HG03442 (cell line): ENCODE results near the gene MICAL2.

Experiments
- ATAC-seq: cut with Tn5 transposase; IDR thresholded peaks from one replicate; pipeline ENCODE4 v1.9.1; 2021; ENCODE audit warnings: mild to moderate bottlenecking, moderate library complexity; ENCODE audit not compliant: unreplicated experiment

The MICAL2 gene

DNA sequence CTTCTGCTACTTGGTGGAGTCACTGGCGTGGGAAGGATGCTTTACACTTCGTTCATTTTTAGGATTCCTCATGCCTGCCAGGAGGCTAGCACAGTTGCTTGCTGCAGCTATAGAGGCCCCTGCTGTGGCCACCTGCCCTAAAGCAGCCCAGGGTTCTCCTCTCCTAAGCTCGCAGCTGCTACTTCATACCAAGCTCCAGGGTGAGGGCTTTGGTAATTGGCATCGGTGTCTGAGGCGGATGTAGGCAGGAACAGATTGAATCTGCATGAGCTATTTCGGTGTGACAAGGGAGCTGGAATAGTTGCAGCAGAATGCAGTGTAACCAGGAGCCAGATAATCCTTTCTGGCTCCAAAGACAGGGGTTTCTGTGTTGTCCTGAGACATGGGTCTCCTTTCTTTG is 133.1 kb downstream of the MICAL2 start:
- no peak for ATAC-seq

DNA sequence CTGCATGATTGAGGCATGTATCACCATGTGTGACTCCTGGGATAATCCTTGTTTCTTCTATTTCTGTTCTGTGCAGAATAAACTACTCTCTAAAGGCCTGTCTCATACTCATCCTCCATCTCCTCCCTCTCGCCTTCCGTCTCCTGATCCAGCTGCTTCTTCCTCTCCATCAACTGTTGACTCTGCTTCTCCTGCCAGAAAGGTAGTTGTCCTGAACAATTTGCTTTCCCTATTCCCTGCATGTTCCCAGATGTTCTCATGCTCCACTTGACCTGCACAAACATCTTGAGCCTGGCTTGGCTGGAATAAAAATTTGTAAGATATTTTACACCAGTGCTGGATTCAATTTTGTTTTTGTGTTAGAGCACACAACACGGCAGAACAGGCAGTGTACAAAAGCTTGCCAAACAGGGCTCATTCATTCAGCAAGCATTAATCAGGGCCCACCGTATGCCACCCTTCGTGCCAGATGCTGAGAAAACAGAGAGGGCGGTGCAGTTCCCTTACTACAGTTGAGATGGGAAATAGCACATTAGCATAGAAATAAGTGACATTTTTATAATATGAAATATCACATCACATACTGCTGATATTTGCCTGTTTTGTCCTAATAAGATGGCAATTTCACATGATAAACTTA is 133.6 kb downstream of the MICAL2 start:
- no peak for ATAC-seq

DNA sequence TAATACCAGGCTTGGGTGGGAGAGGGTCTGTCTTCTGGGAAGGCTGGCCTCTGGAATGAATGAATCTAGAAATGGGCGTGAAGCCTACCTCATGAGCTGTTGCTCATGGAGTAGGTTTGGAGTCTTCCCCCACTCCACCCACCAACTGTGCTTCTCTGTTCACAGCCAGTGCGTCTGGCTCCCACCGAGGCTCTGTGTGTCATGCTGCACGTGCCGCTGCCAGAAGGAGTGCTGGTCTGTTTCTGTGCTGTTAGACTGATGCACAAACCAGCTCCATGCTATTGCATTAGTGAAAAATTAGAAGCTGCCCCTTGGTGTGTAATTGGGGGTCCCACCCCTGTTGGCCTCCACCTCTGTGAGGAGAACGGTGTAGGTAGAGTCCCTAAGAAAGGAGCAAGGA is 134.7 kb downstream of the MICAL2 start:
- no peak for ATAC-seq

DNA sequence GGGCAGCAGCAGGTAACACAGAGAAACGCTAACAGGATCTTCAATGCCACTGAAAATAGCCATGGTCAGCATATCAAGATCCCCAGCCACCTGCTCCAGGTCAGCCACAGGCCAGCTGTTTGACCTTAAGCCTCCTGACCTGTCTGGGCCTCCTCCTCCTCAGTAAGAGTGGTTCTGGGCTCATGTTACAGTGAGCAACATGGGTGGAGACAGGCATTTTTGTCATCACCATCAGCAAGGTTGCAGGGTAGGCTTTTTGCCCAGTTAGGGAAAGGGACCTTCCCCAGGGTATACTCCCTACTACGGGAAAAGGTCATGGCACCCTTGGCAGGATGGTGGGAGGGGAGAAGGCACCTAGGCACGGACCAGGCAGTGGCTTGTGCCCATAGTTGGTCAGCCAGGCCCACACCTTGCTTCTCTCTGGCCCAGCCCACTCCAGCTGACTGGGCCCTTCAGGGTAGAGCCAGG is 135.2 kb downstream of the MICAL2 start:
- no peak for ATAC-seq

DNA sequence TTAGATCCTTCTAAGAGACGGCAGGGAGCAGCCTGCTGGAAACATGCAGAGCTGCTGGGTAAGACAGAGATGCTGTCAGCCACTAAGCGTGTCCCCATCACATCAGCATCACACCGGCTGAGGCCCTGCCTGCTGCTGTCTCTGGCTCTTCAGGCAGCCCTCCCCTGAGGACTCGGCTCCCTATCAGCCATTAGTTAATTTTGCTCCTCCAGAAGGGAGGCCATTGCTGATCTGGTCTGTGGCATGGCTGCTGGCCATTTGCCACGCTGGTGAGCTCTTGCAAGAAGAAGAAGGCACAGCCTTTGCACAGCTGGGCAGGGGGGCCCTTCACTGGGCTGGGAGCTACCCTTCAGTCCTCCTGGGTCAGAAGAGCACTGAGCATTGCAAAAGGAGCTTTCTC is 135.8 kb downstream of the MICAL2 start:
- no peak for ATAC-seq

DNA sequence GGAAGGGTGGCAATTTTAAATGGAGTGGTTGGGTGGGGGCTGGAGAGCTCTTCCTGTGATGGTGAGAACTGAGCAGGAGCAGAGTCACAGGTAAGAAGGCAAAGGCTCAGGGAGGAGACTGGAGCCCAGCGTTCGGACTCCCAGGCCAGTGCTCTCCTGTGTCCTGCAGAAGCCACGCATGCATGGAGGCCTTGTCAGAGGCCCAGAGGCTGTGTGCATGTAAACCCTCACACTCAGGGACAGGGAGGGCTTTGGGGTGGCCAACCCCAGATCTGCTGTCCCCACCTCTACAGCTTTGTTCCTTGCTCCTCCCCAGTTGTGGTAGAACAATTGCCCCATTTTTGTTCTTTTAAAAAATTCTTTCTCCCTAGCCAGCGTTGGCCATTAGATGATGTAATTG is 136.6 kb downstream of the MICAL2 start:
- ATAC-seq: no peak

DNA sequence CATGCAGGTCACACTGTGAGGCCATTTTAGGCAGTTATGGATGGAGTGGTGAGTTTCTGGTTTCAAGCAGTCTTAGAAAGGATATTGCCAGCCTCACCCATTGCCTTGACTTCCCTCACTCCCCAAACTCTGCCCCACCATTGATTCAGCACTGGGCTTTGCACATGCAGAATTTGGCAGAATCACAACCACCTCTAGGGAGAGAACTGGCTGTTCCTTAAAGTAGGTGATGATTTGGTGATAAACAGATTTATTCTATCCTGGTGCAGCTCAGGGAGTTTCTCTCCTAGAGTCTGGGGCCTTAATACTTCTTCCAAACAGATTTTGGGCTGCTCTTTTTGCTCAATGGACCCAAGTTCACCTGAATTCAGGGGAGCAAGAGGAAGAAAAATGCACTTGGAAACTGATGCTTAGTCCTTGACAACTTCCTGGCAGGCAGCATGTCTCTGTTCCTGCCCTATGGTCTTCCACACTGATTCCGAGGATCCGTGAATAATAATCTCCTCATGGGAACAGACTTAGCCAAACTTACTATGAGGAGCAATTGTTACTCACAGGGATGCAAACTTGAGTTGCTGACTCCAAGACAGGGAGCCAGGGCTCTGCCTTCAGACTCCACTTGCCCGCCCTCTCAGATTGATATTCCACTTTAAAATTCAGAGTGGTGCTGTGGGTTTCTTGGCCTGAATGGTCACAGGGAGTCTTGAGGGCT is 137.3 kb downstream of the MICAL2 start:
- no peak for ATAC-seq

DNA sequence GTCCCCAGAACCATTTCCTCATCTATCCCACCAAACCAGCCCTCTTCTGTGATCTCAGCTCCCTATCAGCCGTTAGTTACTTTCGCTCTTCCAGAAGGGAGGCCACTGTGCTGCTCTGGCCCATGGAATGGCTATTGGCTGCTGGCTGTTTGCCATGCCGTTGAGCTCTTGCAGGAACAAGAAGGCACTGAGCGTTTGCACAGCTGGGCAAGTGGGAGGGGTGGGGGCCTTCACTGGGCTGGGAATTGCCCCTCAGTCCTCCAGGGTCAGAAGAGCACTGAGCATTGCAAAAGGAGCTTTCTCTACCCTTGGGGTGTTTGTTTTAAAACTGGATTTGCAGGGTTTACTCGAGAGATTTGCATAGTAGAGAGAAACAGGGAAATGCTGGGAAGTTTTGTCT is 137.9 kb downstream of the MICAL2 start:
- ATAC-seq: no peak

DNA sequence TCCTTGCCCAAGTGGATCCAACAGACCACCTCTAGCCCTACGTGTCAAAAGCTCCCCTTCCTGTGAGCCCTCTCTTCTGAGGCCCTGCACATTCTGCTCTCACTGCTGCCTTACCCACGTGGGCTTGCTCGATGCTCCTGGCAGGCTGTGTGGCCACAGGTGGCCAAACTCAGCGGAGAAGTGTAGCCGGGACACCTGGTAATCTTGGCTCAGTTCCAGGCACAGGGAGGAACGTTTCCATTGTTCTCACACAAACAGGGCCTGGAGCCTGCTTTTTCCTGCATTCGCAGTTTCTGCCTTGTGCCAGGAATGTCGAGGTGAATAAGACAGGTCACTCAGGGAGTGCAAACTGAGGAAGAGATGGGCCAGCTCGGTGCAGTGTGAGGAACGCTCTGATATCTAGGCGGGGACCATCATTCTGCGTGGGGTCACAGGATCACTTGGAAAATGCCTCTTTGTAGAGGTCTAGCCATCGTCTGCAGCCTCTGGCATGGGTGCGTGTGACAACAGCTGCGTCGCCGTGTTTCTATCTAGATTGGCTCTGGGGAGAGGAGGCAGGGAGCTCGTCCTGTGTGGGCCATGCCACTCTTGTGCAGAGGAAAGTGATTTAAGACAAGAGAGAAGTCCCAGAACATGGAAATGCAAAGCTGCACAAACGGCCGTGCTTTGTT is 139.3 kb downstream of the MICAL2 start:
- ATAC-seq: no peak

DNA sequence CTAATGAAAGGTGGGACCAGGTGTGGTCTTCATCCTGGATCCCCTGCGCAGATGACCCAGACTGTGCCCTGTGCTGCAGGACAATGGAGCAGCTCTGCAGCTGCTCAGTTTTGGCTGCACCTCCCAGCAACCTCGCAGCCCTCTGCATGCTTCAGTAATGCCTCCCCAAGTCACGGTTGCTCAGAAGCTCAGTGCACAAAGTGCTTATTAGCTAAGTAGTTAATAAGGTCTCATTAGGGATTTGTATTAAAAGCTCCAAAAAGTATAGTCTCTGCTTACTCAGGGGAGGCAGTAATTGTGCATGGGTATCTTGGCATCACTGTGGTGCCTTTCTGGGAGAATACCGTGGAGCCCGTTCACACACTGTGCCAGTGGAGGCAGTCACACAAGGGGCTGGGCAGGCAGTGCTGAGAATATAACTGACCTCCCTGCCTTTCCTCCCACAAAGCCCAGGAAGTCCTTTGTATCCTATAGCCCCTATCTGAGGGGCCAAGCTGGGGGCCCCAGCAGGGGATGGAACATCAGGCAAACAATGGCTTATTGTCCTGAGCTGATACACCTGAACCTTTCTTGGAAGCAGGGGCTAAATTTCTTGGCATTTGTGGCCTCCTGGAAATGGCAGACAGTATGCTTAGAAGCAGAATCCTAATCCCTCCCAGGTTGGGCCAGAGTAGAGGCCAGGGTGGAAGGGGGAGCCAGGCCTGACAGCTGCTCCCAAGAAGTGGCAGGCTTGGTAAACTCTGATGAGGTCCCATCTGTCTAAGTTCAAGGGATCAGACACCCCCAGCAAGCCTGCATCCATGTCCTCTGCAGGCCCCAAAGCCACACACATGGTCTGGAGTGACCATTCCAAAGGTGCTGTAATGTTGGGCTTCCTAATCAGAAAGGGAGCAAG is 141.5 kb downstream of the MICAL2 start:
- ATAC-seq: no peak

DNA sequence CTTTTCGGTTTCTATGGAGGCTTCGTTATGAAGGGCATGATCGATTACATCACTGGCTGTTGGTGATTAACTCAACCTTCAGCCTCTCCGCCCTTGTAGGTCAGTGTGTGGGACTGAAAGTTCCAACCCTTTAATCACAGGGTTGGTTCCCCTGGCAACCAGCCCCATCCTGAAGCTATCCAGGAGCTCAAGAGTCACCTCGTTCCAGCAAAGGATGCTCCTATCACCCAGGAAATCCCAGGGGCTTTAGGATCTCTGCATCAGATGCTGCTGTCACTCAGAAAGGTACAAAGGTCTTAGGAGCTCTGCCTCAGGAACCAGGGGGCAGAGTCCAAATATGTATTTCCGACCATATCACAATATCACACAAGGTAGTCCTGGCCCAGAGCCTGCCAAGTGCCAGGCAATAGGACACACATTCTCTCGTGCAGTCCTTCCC is 143.5 kb downstream of the MICAL2 start:
- no peak for ATAC-seq

DNA sequence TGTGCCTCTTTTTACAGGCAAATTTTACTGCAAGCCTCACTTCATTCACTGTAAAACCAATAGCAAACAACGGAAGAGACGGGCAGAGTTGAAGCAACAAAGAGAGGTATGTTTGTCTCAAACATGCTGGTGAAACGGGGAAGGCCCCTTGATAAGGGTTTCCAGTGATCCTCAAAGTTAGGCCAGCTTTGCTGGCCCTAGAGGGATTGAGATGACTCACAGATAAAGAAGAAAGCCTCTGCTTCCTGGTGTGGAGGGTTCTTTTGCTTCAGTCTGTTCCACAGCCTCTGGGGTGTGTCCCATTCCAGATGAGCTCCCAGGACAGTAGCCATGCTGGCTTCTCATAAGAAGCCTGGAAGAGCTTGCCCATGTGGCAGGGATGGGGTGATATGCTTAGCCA is 148.1 kb downstream of the MICAL2 start:
- no peak for ATAC-seq

DNA sequence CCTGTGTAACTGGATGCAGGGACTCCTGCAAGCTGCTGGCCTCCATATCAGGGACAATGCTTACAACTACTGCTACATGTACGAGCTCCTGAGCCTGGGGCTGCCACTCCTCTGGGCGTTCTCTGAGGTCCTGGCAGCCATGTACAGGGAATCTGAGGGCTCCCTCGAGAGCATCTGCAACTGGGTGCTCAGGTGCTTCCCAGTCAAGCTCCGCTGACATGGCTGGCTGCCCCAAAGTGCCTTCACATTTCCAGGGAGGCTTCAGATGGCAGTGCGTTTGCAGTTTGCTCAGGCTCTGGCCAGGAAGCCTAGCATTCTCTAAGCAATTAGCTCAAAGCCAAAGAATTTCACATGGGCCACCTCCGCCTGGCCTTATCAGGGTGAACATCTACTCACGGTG is 149.6 kb downstream of the MICAL2 start:
- no peak for ATAC-seq

DNA sequence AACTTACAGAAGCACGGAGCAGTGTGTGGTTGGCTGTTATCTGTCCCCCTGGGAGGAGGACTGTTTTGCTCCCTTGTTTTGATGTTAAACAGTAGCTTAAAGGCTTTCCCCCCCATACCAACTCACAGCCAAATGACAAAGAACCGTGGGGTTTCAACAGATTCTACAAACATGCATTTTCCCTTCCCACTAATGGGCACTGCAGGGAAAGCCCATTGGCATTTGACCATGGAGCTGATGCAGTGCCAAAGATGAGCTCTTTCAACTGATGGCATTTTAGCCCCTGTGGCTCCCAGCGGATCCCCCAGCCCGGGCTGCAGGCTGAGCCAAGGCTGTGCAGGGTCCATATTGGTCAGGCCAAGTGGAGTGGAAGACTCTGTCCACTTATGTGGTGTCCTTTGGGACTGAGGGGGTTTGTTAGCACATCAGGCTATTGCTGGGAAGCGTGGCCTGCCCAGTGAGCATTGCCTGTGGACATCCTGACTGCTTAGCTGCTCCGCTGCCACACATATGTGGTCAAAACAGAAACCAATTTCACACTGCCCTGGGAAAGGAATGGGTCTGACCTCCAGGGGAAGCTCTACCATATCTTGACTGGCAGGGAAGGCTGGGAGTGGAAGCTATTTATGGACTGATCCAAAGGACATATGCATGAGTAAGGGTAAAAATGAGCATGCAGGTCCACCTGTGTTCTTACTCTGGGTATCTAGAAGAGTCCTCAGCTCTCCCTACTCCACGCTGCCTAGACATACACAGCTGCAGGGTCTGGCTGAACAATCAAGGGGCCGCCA is 150.5 kb downstream of the MICAL2 start:
- ATAC-seq: no peak

DNA sequence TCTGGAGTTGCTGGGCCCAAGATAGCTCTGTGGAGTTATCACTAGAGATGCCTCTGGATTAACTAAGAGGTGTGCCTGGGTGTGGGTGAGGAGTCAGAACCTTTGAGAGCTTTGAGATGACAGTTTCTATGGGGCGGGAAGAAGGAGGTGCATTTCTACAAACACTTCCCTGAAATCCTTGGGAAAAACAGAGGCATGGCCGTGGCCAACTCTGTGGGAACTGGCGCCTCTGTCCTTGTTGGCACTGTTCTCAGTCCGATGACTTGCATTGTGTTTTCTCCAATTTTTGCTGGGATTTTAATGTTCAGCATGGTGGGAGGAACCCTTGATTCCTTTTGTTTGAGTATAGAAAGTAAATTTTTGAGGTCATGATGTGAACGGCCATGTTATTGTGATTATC is 151.2 kb downstream of the MICAL2 start:
- no peak for ATAC-seq

DNA sequence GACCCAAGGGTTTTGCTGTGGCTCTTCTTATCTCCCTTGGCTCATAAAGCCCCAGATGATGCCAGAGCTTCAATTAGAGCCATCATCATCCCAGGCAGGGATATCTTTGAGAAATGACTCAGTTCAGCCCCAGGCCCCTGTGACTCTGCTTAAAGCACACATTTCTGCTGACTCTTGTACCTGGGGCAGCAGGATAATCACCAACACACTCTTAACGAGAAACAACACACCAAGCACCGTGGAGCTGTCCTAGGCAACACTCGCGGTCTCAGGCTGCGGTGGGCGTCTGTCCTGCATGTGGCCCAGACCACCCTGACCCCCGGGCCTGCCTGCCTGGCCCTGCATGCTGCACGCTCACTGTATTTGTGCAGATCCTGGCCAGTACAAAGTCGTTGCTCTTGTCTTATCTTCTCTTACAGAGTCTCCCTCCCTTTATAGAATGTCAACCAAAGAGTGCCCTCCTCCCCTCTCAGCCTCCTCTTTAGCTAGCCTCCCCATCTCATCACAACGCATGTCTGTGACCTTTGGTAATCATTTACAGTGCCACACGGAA is 152.8 kb downstream of the MICAL2 start:
- no peak for ATAC-seq

DNA sequence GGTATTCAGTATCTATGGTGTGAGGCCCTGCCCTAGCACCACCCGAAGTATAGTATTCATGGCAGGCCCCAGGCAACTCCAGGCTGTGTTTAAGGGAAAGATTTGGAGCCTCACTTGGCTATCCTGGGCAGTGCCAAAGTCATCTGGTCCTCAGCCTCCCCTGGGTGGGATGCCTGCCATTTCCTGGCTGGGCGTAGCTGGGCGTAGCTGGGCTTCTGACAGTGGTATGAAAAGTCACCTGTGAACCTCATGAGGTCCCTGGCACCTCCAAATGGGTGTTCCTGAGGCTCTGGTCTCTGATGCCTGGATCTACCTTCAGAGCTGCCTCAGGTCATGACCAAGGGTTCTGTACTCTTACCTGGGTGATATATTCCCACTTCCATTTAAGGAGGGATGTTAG is 154.0 kb downstream of the MICAL2 start:
- no peak for ATAC-seq

DNA sequence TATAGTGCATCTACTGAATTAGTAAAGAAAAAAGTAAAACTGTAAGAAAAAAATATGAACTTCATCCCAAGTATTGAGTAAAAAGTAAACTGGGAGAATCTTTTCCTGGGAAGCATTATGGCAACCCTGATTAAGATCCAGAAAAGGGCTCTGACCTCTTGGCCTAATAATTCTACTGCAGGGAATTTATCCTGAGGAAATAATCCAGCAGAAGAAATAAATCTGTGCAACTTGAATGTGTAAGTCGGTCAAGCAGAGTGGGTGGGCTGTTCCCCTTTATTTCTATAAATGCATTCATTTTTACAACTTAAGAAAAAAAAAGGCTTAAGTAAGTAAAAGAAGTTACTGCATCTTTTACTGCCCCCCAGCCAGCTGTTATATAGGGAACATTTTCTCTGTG is 155.7 kb downstream of the MICAL2 start:
- ATAC-seq: no peak

DNA sequence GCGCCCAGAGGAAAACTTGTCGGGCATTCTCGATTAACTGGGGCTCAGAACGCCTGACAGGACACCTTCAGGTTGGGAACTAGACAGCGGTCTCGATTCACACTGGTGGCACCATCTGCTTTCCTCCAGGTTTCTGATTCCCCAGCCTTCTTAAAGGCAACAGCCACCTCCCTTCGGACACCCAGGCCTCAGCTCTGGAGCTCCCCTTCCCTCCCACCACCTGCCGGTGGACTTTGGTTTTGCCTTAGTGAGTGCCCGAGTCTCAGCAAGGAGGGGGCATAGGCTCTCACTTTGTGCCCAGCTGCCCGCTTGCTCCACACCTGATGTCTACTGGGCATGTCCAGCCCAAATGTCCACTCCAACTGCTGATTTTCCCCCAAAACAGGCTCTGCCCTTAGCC is 156.6 kb downstream of the MICAL2 start:
- ATAC-seq: no peak

DNA sequence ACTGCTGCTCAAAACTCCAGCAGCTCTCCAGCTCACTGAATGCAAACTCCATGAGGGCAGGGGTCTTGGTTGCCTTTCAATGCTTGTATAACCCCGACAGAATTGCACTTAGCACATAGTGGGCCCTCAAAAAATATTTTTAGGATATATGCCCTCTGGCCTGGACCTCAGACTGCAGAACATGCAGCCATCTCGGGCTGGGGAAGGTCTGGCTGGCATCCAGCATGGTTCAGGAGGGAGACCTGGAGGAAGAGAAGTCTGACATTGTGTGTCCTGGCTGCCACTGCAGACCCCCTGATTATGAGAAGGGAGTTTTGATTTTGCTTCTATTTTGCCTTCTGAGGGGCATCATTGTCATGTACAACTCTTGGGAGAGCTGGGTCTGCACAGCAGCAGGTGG is 157.5 kb downstream of the MICAL2 start:
- no peak for ATAC-seq
